Measurements from ENCODE around the gene PLSCR5. TPM values are rescaled to one million over a fixed set of nuclear protein-coding genes. Genes with fewer than 3 reads are reported as not detected.

Gene PLSCR5
- total and polyA plus RNA-seq, 4 experiments from 2014 or later, result not detected

- Histone ChIP-seq H3K4me3 (ENCODE audit: low read length in 2 of 2) (no peak overlapping the region), H3K36me3 (ENCODE audit: insufficient read depth, low read length) (no peaks in the 10 kb centered on the region), H3K27me3 (ENCODE audit: insufficient read depth, low read length) (no peaks in the 10 kb centered on the region), H3K4me1 (ENCODE audit: insufficient read depth, low read length) (no peaks in the 10 kb centered on the region), H3K27ac (ENCODE audit: low read depth, low read length) (no peak overlapping the region), H3K9me3 (ENCODE audit: control insufficient read depth in 1 of 2, low read length in 2 of 2) (no peaks in the 10 kb centered on the region)
- no peaks in the 10 kb centered on the region for H3K27me3 Mint-ChIP-seq
- no peak for DNase-seq
- H3K9me3 Mint-ChIP-seq, result peaks cover 0 to 2% (median 0%) of the 10 kb centered on the region in 8 donors
- ChIA-PET POLR2A (ENCODE audit: partially characterized antibody) (no interaction called here), CTCF (ENCODE audit: partially characterized antibody) (no interaction called here)
- no peak overlapping the region for H3K4me3 Mint-ChIP-seq
- H3K4me1 Mint-ChIP-seq, result peaks cover 0 to 2% (median 0%) of the 10 kb centered on the region in 4 donors
- intact Hi-C loops (cut with micrococcal nuclease), result no loop called here
- no peak overlapping the region for H3K27ac Mint-ChIP-seq
- no peaks in the 10 kb centered on the region for H3K36me3 Mint-ChIP-seq
These were observed 6.9 kb upstream of the PLSCR5 start for GRCh38 chr3:146612015-146612414.

DNA sequence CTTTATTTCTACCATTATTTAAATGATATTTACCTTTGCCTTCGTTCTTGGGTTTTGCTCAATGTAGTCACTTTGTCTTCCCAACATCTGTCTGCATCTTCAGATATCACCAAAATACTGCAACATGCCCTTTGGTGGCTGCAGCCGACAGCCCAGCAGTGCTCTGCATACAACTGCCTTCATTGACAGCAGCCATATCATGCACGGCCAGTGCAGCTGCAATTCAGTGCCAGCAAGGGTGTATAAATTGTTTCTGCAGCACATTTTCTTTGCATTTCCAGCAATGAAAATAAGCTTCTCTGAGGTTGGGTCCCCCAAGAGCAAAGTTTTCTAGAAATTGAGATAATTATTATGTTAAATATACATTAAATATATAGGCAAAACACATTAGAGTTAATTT is 6.0 kb upstream of the PLSCR5 start:
- peaks cover 0 to 2% (median 0%) of the 10 kb centered on the region in 4 donors for H3K4me1 Mint-ChIP-seq

GRCh38 chr3:146598535-146598934 is 6.6 kb downstream of the PLSCR5 start:
- no peaks in the 10 kb centered on the region for H3K27me3 ChIP-seq (ENCODE audit: insufficient read depth, low read length)
- no peaks in the 10 kb centered on the region for H3K36me3 ChIP-seq (ENCODE audit: insufficient read depth, low read length)
- no peak overlapping the region for H3K27ac ChIP-seq (ENCODE audit: low read depth, low read length)
- Mint-ChIP-seq H3K27ac (no peak overlapping the region), H3K4me1 (no peaks in the 10 kb centered on the region), H3K4me3 (no peak overlapping the region), H3K9me3 (no peaks in the 10 kb centered on the region), H3K27me3 (peaks cover 2 to 4% of the 10 kb centered on the region in 2 donors), H3K36me3 (no peaks in the 10 kb centered on the region)
- H3K4me1 ChIP-seq (ENCODE audit: insufficient read depth, low read length), result no peaks in the 10 kb centered on the region
- POLR2A ChIA-PET (ENCODE audit: partially characterized antibody), result no interaction called here
- H3K9me3 ChIP-seq (ENCODE audit: control insufficient read depth in 1 of 2, low read length in 2 of 2), result no peaks in the 10 kb centered on the region
- intact Hi-C loops (cut with micrococcal nuclease), result no loop called here
- no peak for DNase-seq
- H3K4me3 ChIP-seq (ENCODE audit: low read length in 2 of 2), result no peak overlapping the region
- CTCF ChIA-PET (ENCODE audit: partially characterized antibody), result no interaction called here

More for the DNA sequence above, 6.0 kb upstream of the PLSCR5 start:
- no peak for DNase-seq
- H3K9me3 ChIP-seq (ENCODE audit: control insufficient read depth in 1 of 2, low read length in 2 of 2), result no peaks in the 10 kb centered on the region
- no peaks in the 10 kb centered on the region for H3K4me1 ChIP-seq (ENCODE audit: insufficient read depth, low read length)
- CTCF ChIA-PET (ENCODE audit: partially characterized antibody), result no interaction called here
- H3K27me3 Mint-ChIP-seq, result no peaks in the 10 kb centered on the region
- no peak overlapping the region for H3K27ac ChIP-seq (ENCODE audit: low read depth, low read length)
- POLR2A ChIA-PET (ENCODE audit: partially characterized antibody), result no interaction called here
- H3K36me3 ChIP-seq (ENCODE audit: insufficient read depth, low read length), result no peaks in the 10 kb centered on the region
- H3K4me3 Mint-ChIP-seq, result no peak overlapping the region
- no peaks in the 10 kb centered on the region for H3K27me3 ChIP-seq (ENCODE audit: insufficient read depth, low read length)
- H3K4me3 ChIP-seq (ENCODE audit: low read length in 2 of 2), result no peak overlapping the region
- no peak overlapping the region for H3K27ac Mint-ChIP-seq
- H3K9me3 Mint-ChIP-seq, result peaks cover 0 to 2% (median 0%) of the 10 kb centered on the region in 8 donors
- intact Hi-C loops (cut with micrococcal nuclease), result no loop called here
- no peaks in the 10 kb centered on the region for H3K36me3 Mint-ChIP-seq

GRCh38 chr3:146594843-146595482 is 10.2 kb downstream of the PLSCR5 start:
- DNase-seq, result peak in 3 of 5 donors; percentile 2
- no peaks in the 10 kb centered on the region for H3K9me3 ChIP-seq (ENCODE audit: control insufficient read depth in 1 of 2, low read length in 2 of 2)
- no peak overlapping the region for H3K27ac ChIP-seq (ENCODE audit: low read depth, low read length)
- H3K27me3 ChIP-seq (ENCODE audit: insufficient read depth, low read length), result no peaks in the 10 kb centered on the region
- POLR2A ChIA-PET (ENCODE audit: partially characterized antibody), result no interaction called here
- Mint-ChIP-seq H3K27me3 (peaks cover 2 to 4% of the 10 kb centered on the region in 2 donors), H3K4me3 (no peak overlapping the region), H3K27ac (no peak overlapping the region), H3K36me3 (no peaks in the 10 kb centered on the region), H3K4me1 (no peaks in the 10 kb centered on the region), H3K9me3 (no peaks in the 10 kb centered on the region)
- no peaks in the 10 kb centered on the region for H3K4me1 ChIP-seq (ENCODE audit: insufficient read depth, low read length)
- no peak overlapping the region for H3K4me3 ChIP-seq (ENCODE audit: low read length in 2 of 2)
- CTCF ChIA-PET (ENCODE audit: partially characterized antibody), result interaction anchor here (1.0 to 1.5 kb wide), 3 partner anchors 12 to 405 kb away, joined by 3 to 4 read pairs (median 4); no protein-coding TSS in a partner anchor
- intact Hi-C loops (cut with micrococcal nuclease), result loop anchor here (1.0 kb wide), 1 partner anchor 406 kb away; no protein-coding TSS in a partner anchor
- H3K36me3 ChIP-seq (ENCODE audit: insufficient read depth, low read length), result no peaks in the 10 kb centered on the region

- intact Hi-C loops (cut with micrococcal nuclease), result no loop called here
- CTCF ChIA-PET (ENCODE audit: partially characterized antibody), result interaction anchor here (1.0 to 1.7 kb wide), 3 partner anchors 11 to 17 kb away, joined by 3 to 4 read pairs (median 3); no protein-coding TSS in a partner anchor
These were observed 11.4 kb downstream of the PLSCR5 start for GRCh38 chr3:146593776-146594175.

DNA sequence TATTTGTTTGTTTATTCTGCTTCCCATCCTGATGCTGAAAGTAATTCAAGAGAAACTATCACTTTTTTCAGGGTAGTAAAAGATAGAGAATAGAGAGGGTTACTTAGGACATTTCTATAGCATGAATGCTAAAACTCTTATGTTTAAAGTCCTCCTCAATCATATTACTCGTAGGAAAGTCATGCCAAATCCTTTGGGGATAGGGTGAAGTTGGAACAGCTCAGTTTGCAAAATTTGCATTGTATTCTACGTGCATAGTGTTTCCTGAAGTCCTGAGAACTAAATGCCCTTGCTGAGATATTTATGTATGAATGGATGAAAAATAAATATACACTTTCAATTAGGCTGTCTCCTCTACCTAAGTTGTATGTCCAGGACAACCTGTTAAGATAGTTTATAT is 14.6 kb downstream of the PLSCR5 start:
- no peaks in the 10 kb centered on the region for H3K9me3 ChIP-seq (ENCODE audit: control insufficient read depth in 1 of 2, low read length in 2 of 2)
- no peaks in the 10 kb centered on the region for H3K27me3 ChIP-seq (ENCODE audit: insufficient read depth, low read length)
- H3K4me3 ChIP-seq (ENCODE audit: low read length in 2 of 2), result no peak overlapping the region
- ChIA-PET POLR2A (ENCODE audit: partially characterized antibody) (no interaction called here), CTCF (ENCODE audit: partially characterized antibody) (interaction anchor here (0.8 to 1.5 kb wide), 3 partner anchors 371 to 401 kb away, joined by 3 to 5 read pairs (median 3); no protein-coding TSS in a partner anchor)
- H3K4me3 Mint-ChIP-seq, result no peak overlapping the region
- no peaks in the 10 kb centered on the region for H3K4me1 ChIP-seq (ENCODE audit: insufficient read depth, low read length)
- no peak for DNase-seq
- peaks cover 0 to 2% of the 10 kb centered on the region in 2 donors for H3K27me3 Mint-ChIP-seq
- H3K9me3 Mint-ChIP-seq, result no peaks in the 10 kb centered on the region
- no peak overlapping the region for H3K27ac ChIP-seq (ENCODE audit: low read depth, low read length)
- intact Hi-C loops (cut with micrococcal nuclease), result no loop called here
- no peaks in the 10 kb centered on the region for H3K4me1 Mint-ChIP-seq
- H3K36me3 Mint-ChIP-seq, result no peaks in the 10 kb centered on the region
- no peak overlapping the region for H3K27ac Mint-ChIP-seq
- no peaks in the 10 kb centered on the region for H3K36me3 ChIP-seq (ENCODE audit: insufficient read depth, low read length)

More at GRCh38 chr3:146593776-146594175, 11.4 kb downstream of the PLSCR5 start:
- Mint-ChIP-seq H3K36me3 (no peaks in the 10 kb centered on the region), H3K4me1 (no peaks in the 10 kb centered on the region), H3K27ac (no peak overlapping the region), H3K4me3 (no peak overlapping the region), H3K27me3 (peaks cover 2% of the 10 kb centered on the region in 2 donors), H3K9me3 (no peaks in the 10 kb centered on the region)
- H3K36me3 ChIP-seq (ENCODE audit: insufficient read depth, low read length), result no peaks in the 10 kb centered on the region
- no peaks in the 10 kb centered on the region for H3K9me3 ChIP-seq (ENCODE audit: control insufficient read depth in 1 of 2, low read length in 2 of 2)
- H3K4me1 ChIP-seq (ENCODE audit: insufficient read depth, low read length), result no peaks in the 10 kb centered on the region
- POLR2A ChIA-PET (ENCODE audit: partially characterized antibody), result no interaction called here
- H3K27ac ChIP-seq (ENCODE audit: low read depth, low read length), result no peak overlapping the region
- no peak for DNase-seq
- H3K4me3 ChIP-seq (ENCODE audit: low read length in 2 of 2), result no peak overlapping the region
- H3K27me3 ChIP-seq (ENCODE audit: insufficient read depth, low read length), result no peaks in the 10 kb centered on the region

DNA sequence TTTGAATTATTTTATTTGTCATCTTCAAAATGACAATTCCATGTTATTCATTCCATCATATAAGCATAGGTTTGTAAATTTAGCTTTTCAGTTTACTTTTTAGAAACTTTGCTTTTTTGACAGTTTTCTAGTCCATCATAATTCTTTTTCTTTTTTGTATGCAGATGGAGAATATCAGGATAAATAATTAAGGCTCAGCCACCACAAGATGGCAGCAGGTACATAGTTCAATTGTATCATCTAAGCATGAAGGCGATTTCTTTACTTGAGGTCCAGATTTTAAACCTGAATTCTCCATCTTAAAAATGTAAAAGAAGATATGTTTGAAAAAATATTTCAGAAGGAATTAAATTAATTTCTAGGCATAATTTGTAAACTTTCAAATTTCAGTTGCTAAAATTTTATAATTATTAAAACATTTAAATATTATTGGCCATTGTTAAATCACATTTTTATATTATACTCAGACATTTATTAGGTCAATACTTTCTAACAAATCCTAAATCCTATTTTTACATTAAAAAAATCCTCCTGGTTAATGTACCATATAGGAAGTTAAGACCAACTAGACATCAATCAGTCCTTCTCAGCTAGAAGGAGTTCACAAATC is 15.1 kb downstream of the PLSCR5 start:
- Mint-ChIP-seq H3K36me3 (no peaks in the 10 kb centered on the region), H3K9me3 (no peaks in the 10 kb centered on the region), H3K27me3 (peaks cover 0 to 2% of the 10 kb centered on the region in 2 donors), H3K27ac (no peak overlapping the region), H3K4me1 (no peaks in the 10 kb centered on the region), H3K4me3 (no peak overlapping the region)
- ChIA-PET POLR2A (ENCODE audit: partially characterized antibody) (no interaction called here), CTCF (ENCODE audit: partially characterized antibody) (interaction anchor here (0.8 to 1.5 kb wide), 5 partner anchors 9 to 400 kb away, joined by 3 to 5 read pairs (median 3); no protein-coding TSS in a partner anchor)
- H3K9me3 ChIP-seq (ENCODE audit: control insufficient read depth in 1 of 2, low read length in 2 of 2), result no peaks in the 10 kb centered on the region
- H3K27me3 ChIP-seq (ENCODE audit: insufficient read depth, low read length), result no peaks in the 10 kb centered on the region
- no peak overlapping the region for H3K27ac ChIP-seq (ENCODE audit: low read depth, low read length)
- no peak for DNase-seq
- H3K4me1 ChIP-seq (ENCODE audit: insufficient read depth, low read length), result no peaks in the 10 kb centered on the region
- no peaks in the 10 kb centered on the region for H3K36me3 ChIP-seq (ENCODE audit: insufficient read depth, low read length)
- H3K4me3 ChIP-seq (ENCODE audit: low read length in 2 of 2), result no peak overlapping the region
- intact Hi-C loops (cut with micrococcal nuclease), result no loop called here
